ENCODE data around the gene ARL9.
A peak's percentile ranks its signal among the peaks of the same experiment; 100 is the strongest.

ARL9 gene

DNA sequence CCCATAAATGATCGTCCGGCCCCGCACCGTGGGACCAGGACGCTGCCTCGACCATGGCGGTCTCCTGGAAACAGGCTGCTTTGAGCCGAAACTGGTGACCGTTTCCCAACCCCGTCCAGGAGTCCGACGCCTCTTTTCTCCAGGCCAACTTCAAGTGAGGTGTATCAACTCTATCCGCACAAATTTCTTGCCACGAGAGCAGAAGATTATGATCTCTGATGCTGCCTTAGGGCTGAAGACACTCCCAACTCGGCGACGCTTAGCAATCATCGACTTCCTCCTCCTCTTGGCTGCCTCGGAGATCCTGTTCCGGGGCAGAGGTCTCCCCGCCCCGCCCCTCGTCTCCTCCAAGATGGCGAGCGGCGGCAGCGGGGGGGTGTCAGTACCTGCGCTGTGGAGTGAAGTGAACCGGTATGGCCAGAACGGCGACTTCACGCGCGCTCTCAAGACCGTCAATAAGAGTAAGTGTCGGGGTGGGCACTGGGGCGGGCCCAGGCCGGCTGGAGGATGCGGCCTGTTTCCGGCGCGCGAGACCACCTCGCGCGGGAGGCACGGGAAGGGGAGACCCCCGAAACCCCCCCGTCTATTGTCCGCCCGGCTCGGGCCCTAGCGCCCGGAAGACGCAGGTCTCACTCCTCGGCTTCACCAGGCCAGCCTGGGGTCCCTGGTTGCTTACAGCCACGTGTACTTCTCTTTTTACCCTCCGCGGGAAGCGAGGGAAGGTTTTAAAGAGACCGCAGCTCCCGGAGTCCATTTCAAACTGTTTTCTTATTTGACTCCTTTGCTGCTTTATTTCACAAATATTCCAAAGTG lies 38.1 kb upstream of the ARL9 start, which contains the start of gene SRP72:
Gene SRP72 (plus strand): TSS at position 334 of the 813 bp plus-strand sequence. CDS start 19 bp downstream, at position 353.
- Histone ChIP-seq H3K27ac (replicated peaks) (peak within 1 kb of the TSS; percentile 97), H3K4me3 (replicated peaks; ENCODE audit: insufficient read depth, low read length) (peak within 1 kb of the TSS; percentile 94), H3K27me3 (ENCODE audit: insufficient read depth, poor library complexity, severe bottlenecking) (no peaks in the 10 kb centered on the region)
- DNase-seq (ENCODE audit: low read depth in 1 of 2, low spot score in 1 of 2): peak; percentile 77 to 91
- peak; percentile 78 for TF ChIP-seq POLR2AphosphoS5 (IDR thresholded peaks at IDR 0.05; ENCODE audit: low read depth)
- TF ChIP-seq GABPA (IDR thresholded peaks at IDR 0.05; ENCODE audit: low read depth): peak; percentile 87
- peak; percentile 62; the same call in 1 of the 2 replicates for TF ChIP-seq SPI1 (IDR thresholded peaks at IDR 0.05; ENCODE audit: borderline replicate concordance, low read depth)
- TF ChIP-seq, protein P1, sequence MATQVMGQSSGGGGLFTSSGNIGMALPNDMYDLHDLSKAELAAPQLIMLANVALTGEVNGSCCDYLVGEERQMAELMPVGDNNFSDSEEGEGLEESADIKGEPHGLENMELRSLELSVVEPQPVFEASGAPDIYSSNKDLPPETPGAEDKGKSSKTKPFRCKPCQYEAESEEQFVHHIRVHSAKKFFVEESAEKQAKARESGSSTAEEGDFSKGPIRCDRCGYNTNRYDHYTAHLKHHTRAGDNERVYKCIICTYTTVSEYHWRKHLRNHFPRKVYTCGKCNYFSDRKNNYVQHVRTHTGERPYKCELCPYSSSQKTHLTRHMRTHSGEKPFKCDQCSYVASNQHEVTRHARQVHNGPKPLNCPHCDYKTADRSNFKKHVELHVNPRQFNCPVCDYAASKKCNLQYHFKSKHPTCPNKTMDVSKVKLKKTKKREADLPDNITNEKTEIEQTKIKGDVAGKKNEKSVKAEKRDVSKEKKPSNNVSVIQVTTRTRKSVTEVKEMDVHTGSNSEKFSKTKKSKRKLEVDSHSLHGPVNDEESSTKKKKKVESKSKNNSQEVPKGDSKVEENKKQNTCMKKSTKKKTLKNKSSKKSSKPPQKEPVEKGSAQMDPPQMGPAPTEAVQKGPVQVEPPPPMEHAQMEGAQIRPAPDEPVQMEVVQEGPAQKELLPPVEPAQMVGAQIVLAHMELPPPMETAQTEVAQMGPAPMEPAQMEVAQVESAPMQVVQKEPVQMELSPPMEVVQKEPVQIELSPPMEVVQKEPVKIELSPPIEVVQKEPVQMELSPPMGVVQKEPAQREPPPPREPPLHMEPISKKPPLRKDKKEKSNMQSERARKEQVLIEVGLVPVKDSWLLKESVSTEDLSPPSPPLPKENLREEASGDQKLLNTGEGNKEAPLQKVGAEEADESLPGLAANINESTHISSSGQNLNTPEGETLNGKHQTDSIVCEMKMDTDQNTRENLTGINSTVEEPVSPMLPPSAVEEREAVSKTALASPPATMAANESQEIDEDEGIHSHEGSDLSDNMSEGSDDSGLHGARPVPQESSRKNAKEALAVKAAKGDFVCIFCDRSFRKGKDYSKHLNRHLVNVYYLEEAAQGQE (IDR thresholded peaks at IDR 0.05; ENCODE audit: insufficient replicate concordance, low read depth): peak; percentile 69
- TF ChIP-seq, protein P2, sequence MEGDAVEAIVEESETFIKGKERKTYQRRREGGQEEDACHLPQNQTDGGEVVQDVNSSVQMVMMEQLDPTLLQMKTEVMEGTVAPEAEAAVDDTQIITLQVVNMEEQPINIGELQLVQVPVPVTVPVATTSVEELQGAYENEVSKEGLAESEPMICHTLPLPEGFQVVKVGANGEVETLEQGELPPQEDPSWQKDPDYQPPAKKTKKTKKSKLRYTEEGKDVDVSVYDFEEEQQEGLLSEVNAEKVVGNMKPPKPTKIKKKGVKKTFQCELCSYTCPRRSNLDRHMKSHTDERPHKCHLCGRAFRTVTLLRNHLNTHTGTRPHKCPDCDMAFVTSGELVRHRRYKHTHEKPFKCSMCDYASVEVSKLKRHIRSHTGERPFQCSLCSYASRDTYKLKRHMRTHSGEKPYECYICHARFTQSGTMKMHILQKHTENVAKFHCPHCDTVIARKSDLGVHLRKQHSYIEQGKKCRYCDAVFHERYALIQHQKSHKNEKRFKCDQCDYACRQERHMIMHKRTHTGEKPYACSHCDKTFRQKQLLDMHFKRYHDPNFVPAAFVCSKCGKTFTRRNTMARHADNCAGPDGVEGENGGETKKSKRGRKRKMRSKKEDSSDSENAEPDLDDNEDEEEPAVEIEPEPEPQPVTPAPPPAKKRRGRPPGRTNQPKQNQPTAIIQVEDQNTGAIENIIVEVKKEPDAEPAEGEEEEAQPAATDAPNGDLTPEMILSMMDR (IDR thresholded peaks at IDR 0.05; ENCODE audit: insufficient read depth, low read length): no peak

- peak overlapping the region; percentile 94 for H3K4me3 ChIP-seq (replicated peaks; ENCODE audit: insufficient read depth, low read length)
- DNase-seq (ENCODE audit: low read depth in 1 of 2, low spot score in 1 of 2): peak in 1 of 2 experiments; percentile 51
- peak overlapping the region; percentile 97 for H3K27ac ChIP-seq (replicated peaks)
- no peaks in the 10 kb centered on the region for H3K27me3 ChIP-seq (ENCODE audit: insufficient read depth, poor library complexity, severe bottlenecking)
- TF ChIP-seq SPI1 (IDR thresholded peaks at IDR 0.05; ENCODE audit: borderline replicate concordance, low read depth) (no peak; the same call in 1 of the 2 replicates), GABPA (IDR thresholded peaks at IDR 0.05; ENCODE audit: low read depth) (no peak), POLR2AphosphoS5 (IDR thresholded peaks at IDR 0.05; ENCODE audit: low read depth) (no peak; the same call in 1 of the 2 replicates)
- TF ChIP-seq, protein P1 (IDR thresholded peaks at IDR 0.05; ENCODE audit: insufficient replicate concordance, low read depth): no peak
- TF ChIP-seq, protein P2 (IDR thresholded peaks at IDR 0.05; ENCODE audit: insufficient read depth, low read length): no peak
Measured at GRCh38 chr4:56468097-56468422, 37.5 kb upstream of the ARL9 start.

DNA sequence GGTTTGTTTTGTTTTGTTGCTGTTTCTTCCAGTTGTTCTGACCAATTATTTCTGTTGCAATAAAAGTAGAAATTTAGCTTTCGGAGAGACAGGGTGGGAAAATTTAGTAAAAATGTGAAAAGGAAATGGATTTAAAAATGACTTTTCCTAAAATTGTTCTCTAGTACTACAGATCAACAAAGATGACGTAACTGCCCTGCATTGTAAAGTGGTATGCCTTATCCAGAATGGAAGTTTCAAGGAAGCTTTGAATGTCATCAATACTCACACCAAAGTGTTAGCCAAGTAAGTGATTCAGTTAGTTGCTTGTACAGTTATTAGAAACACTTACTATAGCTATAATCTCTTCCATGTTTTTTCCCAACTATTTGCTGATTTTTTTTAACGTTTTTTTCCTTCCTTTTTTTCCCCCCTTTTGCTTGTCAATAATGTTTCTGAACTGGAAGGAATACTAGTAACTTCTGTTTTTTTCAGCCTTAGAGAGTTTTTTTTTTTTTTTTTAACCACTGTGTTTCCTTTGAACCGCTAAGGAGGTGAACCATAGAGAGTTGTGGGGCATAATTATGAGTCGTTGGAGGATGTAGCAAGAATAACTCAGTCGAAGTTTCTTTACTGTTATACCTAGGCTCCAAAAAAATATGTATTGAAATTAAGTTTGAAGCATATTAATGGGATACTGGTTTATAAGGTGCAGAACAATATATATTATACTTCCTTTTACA lies 35.9 kb upstream of the ARL9 start:
- TF ChIP-seq, protein P1 (IDR thresholded peaks at IDR 0.05; ENCODE audit: insufficient replicate concordance, low read depth): no peak
- TF ChIP-seq, protein P2 (IDR thresholded peaks at IDR 0.05; ENCODE audit: insufficient read depth, low read length): no peak
- TF ChIP-seq POLR2AphosphoS5 (IDR thresholded peaks at IDR 0.05; ENCODE audit: low read depth) (no peak), GABPA (IDR thresholded peaks at IDR 0.05; ENCODE audit: low read depth) (no peak), SPI1 (IDR thresholded peaks at IDR 0.05; ENCODE audit: borderline replicate concordance, low read depth) (no peak)

More for the DNA sequence above, 35.9 kb upstream of the ARL9 start:
- Histone ChIP-seq H3K27me3 (ENCODE audit: insufficient read depth, poor library complexity, severe bottlenecking) (no peaks in the 10 kb centered on the region), H3K4me3 (replicated peaks; ENCODE audit: insufficient read depth, low read length) (peak overlapping the region; percentile 94), H3K27ac (replicated peaks) (peak overlapping the region; percentile 97)
- DNase-seq (ENCODE audit: low read depth in 1 of 2, low spot score in 1 of 2): no peak

Measured in HL-60 (cell line).